ENCODE results near the gene NPIPA5.
"Not testable (repeated sequence)": the region's sequence is repeated elsewhere in the genome, so short reads cannot be mapped to it uniquely, and the experiment has no call there.

The NPIPA5 gene

DNA sequence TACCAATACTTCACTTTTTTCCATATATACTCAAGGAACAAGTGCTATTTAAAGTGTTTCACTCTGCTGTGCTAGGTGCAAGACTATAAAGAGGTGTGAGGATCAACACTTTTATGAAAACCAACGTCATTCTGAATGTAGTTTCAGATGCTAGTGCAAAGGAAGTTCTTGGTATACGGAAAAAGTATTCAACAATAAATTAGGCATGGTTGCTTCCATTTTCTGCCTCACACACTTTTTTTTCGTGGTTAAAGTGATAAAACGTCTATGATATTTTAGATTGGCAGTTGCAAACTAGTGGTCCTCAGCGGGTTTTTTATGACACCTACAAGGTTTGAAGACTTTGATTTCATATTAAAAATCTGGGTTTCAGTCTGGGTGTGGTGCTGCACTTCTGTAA is 11.8 kb upstream of the NPIPA5 start:
- not testable (repeated sequence) for DNase-seq (ENCODE audit: low read depth in 2 of 2)

DNA sequence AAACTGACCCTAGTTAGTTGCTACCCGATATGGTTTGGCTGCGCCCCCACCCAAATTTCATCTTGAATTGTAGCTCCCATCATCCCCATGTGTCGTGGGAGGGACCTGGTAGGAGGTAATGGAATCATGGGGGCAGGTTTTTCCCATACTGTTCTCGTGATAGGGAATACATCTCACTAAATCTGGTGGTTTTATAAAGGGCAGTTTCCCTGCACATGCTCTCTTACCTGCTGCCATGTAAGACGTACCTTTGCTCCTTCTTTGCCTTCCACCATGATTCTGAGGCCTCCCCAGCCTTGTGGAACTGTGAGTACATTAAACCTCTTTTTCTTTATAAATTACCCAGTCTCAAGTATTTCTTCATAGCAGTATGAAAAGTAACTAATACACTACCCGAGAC is 10.0 kb upstream of the NPIPA5 start:
- DNase-seq (ENCODE audit: low read depth in 2 of 2), result not testable (repeated sequence)

DNA sequence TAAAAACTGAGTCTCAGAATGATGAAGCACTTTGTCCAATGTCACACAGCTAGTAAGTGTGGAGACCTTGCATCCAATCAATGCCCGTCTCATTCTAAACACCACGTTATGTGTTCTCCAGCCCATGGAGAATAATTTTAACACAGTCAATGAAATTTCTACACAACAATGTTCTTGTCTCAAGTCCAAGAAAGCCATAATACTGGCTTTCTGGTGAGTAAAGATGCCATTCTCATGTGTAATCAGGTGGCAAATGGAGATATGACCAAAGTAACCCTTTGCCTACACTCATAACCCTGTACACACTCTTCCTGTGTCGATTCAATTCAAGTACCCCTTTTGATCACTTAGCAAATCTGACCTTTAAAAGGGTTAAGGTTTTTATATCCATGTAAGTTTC is 4.7 kb upstream of the NPIPA5 start:
- DNase-seq (ENCODE audit: low read depth in 2 of 2), result not testable (repeated sequence)

DNA sequence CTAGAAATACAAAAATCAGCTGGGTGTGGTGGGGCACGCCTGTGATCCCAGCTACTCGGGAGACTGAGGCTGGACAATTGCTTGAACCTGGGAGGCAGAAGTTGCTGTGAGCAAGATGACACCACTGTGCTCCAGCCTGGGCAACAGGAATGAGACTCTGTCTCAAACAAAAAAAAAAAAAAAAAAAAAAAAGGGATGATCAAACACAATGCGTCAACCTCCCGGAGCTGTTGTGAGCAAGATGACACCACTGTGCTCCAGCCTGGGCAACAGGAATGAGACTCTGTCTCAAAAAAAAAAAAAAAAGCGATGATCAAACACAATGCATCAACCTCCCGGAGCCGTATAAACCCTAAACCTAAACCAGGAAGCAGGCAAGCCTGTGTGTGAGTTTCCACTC is 20.6 kb downstream of the NPIPA5 start:
- DNase-seq (ENCODE audit: low read depth in 2 of 2), result not testable (repeated sequence)

DNA sequence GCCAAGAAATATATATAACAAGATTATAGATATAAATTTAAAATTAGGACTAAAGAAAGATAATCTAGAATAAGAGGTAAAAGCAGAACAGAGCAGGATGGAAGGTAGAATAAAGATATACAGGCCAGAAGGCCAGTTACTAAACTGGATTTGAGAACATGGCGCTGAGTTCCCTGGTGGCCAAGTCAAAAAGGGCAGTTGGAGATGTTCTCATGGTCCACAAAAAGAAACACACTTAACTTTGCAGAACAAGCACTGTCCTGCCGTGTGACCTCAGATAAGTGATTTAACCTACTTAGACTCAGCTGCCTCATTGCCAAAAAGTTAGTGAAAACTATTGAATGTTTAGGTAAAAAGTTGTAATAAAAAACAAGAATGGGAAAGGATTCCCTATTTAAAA is 23.2 kb downstream of the NPIPA5 start:
- not testable (repeated sequence) for DNase-seq (ENCODE audit: low read depth in 2 of 2)

DNA sequence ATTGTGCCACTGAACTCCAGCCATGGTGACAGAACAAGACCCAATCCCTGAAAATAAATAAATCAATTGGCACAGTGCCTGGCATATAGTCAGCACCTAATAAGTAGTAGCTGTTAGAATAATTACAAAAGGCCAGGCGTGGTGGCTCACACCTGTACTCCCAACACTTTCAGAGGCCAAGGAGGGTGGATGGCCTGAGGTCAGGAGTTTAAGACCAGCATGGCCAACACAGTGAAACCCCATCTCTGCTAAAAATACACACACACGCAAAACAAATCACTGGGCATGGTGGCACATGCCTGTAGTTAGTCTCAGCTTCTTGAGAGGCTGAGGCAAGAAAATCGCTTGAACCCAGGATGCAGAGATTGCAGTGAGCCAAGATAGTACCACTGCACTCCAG is 25.2 kb downstream of the NPIPA5 start:
- not testable (repeated sequence) for DNase-seq (ENCODE audit: low read depth in 2 of 2)

DNA sequence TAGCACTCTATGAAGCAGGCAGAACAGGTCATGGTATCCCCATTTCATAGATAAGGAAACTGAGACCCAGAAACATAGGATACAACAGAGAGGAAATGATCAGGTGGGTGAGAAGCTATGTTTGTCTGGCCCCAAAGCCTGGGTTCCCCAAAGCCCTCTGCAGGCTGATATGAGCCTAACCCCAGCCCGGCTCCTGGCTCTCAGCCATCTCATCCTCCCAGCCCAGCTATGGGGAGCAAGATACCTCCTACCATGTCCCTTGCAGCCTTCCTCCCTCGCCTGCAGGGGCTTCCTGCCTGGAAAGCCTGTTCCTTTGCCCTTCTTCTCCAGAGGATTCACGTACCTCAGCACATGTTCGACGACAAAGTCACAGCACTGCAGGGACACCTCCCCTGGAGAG is 26.3 kb downstream of the NPIPA5 start:
- DNase-seq (ENCODE audit: low read depth in 2 of 2), result not testable (repeated sequence)

DNA sequence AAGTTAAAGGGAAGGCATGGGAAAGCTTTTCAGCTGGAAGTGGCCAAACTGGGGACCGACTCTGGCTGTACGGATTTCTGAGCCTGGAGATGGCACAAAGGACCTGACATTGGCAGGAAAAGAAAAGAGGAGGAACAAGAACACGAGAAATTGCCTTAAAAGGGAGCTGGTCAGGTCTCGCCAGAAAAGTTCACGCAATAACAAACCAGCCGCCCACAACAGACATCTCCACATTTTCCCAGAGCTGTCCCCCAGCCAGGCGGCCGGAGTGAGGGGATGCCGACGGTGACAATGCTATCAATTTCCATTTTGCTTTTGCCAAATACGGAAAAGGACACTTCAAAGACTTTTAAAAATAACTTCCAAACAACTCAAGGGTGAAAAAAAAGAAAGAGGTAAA is 26.8 kb downstream of the NPIPA5 start:
- not testable (repeated sequence) for DNase-seq (ENCODE audit: low read depth in 2 of 2)

DNA sequence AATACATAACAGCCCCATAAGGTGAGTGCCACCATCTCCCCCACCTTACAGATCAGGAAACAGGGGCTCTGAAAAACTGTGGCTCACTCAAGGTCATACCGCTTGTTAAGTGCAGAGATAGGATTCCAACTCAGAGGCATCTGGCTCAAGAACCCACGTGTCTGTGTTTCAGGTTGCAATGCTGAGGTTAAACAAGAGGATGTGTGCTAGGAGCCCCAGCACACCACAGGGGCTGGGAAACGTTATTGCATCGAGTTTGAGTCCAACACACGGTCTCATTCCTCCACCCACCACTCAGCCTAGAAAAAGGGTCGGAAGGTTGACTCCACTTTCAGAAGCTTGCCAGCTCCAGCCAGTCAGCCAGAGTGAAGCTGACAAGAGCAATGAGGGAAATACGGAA is 29.4 kb downstream of the NPIPA5 start:
- DNase-seq (ENCODE audit: low read depth in 2 of 2), result not testable (repeated sequence)

DNA sequence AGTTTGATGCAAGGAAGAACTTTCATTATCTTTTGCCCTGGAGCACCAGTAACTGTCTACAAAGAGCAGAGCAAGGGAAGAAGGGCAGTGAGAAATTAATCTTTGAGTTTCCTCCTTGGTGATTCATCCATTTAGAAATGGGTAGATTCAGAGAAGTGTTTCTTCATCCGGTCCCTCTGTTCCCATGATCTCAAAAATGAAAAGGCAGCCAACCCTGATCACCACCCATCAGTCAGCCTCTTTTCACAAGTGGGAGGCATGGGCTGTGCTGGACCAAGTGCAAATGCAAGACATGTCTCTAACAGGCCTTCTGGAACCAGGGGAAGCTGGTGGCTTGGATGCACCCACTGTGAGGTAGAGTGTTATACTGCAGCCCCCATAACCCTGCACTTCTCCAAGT is 35.8 kb downstream of the NPIPA5 start:
- not testable (repeated sequence) for DNase-seq (ENCODE audit: low read depth in 2 of 2)

DNA sequence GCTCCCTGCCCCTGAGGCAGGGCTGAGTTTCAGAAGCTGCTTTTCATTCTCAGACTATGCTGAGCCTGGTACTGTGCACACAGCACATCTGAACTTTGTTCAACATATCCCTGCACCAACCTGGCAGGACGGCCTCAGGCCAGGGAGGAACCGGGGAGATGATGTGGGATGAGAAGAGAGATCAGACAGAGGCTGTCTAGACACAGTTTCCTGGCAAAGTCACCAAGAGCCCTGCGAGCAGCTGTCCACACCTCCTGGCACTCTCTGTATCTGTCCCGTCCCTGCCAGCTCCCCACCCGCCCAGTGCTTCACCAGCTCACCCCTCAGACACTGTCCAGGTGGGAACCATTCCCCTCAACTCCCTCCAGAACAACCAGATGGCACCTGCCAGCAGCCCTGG is 39.1 kb downstream of the NPIPA5 start:
- not testable (repeated sequence) for DNase-seq (ENCODE audit: low read depth in 2 of 2)

DNA sequence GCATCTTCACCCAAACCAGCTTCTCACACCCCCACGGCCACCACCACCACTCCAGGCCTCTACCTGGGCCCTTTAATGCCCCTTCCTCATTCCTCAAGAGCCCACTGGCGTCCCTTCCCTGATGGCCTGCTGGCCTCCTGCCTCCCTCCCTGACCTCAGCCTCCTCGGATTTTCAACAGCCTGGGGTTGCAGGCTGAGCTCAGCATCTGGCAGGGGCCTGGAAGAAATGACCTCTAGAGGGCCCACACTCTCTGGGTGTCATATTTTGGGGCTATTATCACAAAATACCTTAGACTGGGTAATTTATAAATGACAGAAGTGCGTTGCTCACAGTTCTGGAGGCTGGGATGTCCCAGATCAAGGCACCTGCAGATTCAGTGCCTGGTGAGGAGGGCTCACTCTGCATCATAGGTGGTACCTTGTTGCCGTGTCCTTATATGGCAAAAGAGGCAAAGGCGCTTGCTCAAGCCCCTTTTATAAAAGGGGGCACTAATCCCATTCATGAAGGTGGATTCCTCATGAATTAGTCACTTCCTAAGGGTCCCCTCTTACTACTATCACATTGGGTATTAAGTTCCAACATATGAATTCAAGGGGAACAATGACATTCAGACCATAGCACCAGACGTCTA is 40.0 kb downstream of the NPIPA5 start:
- not testable (repeated sequence) for DNase-seq (ENCODE audit: low read depth in 2 of 2)

DNA sequence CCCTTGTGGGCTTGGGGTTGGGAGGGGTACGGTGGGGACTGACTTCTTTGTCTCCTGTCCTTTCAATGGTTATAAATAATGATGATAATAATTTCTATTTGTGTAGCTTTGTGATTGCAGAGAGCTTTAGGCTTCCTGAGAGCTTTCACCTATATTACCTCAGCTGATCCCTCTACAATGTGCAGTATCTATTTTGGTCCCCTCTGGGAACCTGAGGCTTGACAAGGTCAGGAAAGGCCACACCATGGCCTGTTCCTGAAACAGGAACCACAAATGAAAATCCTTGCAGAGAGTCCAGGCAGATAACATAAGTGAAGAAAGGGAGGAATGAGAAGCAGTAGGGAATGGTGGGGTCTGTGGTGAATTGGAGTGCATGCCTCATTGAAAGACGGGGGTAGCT is 42.5 kb downstream of the NPIPA5 start:
- not testable (repeated sequence) for DNase-seq (ENCODE audit: low read depth in 2 of 2)

DNA sequence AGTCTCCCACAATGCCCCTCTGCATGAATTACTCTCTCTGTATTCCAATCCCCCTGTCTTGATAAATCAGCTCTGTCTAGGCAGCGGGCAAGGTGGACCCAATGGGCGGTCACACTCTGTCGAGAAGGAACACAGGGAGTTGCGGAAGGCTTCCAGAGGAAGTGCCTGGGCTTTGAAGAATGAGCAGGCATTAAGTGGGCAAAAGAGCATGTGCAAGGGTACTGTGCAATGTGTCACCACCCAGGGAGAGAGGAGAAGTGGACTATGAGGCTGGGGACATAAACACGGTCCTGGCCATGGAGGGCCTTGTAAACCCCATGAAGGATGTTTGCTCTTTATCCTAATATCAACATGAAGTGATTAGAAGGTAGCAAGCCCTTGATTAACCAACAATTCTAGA is 44.1 kb downstream of the NPIPA5 start:
- DNase-seq (ENCODE audit: low read depth in 2 of 2), result not testable (repeated sequence)

DNA sequence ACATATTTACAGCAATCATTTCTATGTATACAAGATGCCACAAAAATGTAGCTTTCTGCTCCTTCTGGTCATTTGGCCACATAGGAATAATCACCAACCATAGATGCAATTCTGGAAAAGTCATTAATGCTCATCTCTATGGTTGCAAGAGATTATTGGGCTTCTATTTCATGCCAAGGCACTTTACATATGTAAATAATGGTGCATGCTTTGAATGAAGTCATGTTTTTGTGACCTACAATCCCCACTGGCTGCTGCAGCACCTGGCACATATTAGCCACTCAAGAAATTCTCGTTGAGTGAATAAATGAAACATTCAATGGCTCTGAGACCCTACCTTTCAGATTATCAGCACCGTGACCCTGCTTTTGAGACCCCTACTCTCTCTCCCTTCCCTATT is 47.1 kb downstream of the NPIPA5 start:
- not testable (repeated sequence) for DNase-seq (ENCODE audit: low read depth in 2 of 2)

DNA sequence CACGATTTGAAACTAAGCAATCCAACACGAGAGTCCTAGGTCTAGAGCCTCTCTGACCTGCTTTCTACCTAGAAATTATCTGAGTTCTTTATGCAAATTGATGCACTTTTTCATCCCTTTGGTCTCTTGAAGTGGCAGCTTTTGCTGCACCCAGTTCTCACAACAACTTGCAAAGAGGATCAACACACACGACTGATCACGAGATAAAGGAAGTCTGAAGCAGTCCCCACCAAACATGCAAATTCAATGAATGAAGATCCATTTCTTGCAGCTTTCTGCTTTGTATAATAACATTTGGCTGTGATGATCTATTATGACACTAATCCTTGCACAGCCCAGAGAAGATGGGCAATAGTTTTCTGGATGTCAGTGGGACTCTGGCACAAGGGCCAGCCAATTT is 53.1 kb downstream of the NPIPA5 start:
- DNase-seq (ENCODE audit: low read depth in 2 of 2), result not testable (repeated sequence)

DNA sequence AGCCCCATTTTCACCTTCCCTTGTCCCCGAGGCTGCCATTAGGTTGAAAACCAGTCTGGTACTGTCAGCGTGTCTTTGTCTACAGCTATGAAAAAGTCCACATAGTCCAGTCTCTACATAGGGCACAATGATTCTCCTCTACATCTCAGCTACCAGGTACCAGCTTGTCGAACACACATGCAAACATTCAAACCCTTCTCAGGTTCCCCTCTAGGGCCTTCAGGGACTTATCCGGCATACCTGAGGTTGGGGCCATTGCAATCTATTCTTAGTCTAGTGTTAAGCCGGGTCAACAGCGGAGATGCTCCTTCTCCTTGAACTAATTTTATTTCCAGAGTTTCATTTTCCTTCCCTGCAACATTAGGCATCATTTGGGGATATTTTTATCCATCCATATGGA is 54.7 kb downstream of the NPIPA5 start:
- not testable (repeated sequence) for DNase-seq (ENCODE audit: low read depth in 2 of 2)

DNA sequence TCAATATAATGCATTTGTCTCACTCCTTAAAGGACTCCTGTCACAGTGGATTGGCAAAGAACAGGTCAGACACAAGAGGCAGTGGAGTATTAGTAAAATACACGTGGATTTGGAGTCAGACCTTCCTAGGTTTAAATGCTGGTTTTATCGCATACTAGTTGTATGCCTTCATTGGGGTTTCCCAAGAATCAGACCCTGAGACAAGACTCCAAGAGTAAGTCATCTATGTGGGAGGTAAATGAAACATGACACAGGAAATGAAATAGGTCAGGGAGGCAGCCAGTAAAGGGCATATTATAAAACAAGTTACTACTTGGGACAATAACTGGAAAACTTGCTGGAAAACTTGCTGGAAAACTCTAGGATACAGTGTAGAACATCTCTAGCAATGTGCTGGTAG is 56.9 kb downstream of the NPIPA5 start:
- DNase-seq (ENCODE audit: low read depth in 2 of 2), result not testable (repeated sequence)

DNA sequence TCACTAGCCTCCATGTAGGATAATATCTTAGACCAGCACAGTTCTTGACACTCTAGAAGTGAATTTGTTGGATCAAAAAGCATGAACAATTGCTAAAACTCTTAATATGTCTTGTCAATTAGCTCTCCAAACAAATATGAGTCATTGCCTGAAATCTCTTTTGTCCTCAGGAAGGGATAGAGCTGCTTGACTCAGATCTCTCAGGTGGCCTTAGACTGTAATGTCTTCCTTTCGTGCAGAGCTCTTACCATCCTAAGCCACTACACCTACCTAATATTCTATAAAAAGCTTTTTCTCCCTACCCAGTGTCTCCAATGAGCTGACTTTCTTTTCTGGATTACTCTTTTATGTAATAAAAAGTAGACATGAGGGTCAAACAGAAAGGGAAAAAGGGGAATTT is 63.5 kb downstream of the NPIPA5 start:
- DNase-seq (ENCODE audit: low read depth in 2 of 2), result not testable (repeated sequence)
